NCI-H526 (cell line): ENCODE measurements around the gene DTNA.
A peak's percentile ranks its signal among the peaks of the same experiment; 100 is the strongest.
"Not testable (repeated sequence)": the region's sequence is repeated elsewhere in the genome, so short reads cannot be mapped to it uniquely, and the experiment has no call there.

Experiments
- DNase-seq, 2 experiments: peaks; one replicate each; lab custom pipeline; 2025; lab: John Stamatoyannopoulos, UW

Gene DTNA

DNA sequence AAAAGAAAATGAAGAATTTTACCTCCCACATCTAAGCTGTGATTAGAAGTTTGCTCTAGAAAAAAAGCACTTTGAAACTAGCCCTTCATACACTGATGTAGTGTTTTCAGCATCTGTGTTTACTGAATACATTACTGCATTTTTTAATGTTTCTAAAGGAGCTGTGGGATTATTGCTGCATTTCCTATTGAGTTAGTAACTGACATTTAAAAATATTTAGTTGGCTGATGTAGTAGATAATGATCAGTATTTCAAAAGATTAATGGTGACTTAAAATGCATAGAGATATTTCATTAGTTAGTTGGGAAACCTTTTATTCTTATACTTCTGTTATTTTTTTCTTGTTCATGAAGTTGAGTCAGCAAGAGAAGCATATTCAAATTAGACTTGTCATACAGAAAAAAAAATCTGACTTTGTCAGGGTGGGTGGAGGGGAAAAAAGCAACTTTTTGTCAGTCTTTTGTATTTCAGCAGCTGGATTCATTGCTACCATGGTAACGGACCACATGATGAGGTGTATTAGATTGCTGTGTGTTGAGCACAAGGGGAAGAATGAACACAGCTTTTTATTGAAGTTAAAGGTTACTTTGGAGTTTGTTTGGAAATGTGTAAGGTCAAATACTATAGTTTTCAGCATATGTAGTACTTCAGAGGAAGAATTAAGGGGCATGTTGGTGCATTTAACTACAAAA, at the start of gene DTNA:
TSS of gene DTNA (plus strand) at position 549 of the 692 bp plus-strand sequence. CDS start 45,679 bp downstream, outside the sequence.
- no peak for DNase-seq

DNA sequence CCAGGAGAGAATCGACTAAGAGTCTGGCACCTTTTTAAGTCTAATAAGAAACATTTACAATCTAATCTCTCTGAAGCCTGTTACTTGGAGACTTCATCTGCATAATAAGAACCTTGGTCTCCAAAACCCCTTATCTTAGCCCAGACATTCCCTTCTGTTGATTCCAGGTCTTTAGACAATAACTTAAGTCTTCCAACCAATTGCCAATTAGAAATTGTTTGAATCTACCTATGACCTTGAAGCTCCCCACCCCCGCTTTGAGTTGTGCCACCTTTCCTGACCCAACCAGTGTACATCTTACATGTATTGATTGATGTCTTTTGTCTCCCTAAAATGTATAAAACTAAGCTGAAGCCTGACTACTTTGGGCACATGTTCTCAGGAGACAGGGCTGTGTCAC, 49.5 kb upstream of the DTNA start:
- DNase-seq, result no peak

DNA sequence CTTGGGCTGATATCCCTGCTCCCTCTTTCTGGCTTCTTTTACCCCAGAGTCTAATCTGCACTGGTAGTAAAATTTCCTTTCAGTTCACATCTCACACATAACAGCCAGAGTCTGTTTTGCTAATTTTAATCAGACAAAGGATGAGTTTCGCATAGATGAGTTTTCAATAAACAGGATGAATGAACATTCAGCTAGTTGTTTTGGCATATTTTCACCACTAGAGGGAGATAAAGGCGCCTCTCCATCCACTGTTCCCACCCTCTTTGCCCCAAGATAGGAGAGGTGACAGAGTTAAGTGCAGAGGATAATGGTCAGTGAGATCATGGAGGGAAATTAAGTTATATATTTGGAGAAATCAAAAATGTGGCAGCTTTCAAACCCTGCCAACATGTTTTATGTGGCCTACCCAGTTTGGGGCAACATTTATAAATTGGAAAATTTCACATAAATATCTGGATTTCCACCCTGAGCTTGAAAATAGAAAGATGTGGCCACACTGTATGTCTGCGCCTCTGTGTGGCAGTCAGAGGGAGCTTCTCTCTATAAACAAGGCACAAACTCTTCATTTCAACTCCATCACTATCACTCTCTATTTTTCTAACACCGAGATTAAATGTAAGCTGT, 48.5 kb upstream of the DTNA start:
- DNase-seq, result peak in 1 of 2 experiments; percentile 38

DNA sequence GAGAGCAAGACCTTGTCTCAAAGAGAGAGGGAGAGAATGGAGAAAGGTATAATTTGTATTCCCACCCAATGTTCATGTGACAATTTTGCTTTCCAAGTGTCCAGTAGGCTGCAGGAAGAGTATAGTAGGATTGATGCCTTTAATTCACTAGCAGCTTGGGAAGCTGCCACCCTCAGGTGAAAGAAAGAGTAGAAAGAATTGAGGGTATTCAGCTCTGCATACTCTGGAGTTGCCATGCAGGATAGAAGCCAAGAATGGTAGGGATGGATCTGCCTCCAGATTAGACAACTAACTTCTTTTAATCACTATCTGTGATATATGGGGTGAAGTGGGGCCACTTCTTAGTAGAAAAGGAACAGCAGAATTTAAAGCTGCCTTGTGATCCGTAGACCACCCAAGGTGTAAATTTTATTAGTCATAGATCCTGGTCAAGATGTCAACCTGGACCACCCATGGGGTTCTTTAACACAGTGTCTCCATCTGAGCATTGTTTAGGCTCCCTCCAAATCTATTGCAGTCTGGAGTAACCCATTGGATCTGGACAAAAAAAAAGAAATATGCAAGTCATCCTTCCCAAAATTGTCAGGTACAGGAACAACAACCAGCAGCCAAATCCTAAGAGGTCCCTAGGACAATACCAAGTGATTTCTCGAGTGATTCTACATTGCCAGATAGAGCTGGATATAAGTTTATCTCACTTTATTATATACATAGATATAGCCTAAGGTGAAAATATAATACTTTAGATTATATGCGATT, 33.1 kb upstream of the DTNA start:
- no peak for DNase-seq

DNA sequence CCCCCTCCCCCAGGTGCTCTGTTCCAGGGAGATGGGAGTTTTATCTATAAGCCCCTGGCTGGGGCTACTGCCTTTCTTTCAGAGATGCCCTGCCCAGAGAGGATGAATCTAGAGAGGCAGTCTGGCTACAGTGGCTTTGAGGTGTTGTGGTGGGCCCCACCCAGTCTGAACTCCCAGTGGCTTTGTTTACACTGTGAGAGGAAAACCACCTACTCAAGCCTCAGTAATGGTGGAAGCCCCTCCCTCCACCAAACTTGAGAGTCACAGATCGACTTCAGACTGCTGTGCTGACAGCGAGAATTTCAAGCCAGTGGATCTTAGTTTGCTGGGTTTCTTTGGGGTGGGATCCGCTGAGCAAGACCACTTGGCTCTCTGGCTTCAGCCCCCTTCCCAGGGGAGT, 20.3 kb upstream of the DTNA start:
- not testable (repeated sequence) for DNase-seq

DNA sequence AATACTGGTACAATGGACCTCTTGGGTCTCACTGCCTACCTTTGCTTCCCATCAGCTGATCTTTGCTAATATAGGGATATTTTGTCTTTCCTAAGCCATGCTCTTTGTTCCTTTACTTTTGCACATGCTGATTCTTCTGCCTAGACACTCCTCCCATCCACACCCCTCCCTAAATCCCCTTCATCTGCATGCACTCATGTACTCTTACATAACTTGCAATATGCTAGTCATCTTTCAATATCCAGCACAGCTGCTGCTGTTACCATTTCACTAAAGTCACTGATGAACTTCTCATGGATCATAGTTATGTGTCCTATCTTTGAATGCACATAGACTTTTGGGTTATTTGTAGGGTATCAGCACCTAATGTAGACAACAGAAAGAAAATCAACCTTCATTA, 18.5 kb upstream of the DTNA start:
- DNase-seq, result no peak

DNA sequence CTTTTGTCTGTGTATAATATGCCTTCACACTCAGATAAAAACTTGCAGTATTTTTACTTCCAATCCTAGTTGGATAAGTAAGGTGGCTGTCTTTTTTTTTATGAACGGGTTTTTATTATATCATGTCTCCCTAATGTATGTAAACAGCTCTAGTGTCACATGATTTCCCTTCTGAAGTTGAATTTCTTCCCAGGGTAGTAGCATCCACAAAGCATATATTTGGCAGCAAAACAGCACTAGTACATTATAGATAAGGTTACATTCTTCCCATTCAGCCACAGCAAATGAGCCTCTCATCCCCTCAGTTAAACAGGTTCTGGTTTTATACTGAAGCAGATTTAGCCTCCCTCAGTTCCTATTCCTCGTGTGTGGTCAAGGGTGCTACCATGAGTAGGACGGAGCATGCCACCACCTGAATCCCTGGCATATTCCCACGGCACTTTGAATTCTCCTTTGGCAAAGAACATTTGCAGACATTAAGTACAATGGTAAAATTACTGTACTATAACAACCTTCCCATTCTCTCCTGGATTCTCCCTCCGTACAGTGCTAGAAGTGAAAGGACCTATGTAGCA, 15.4 kb upstream of the DTNA start:
- DNase-seq, result no peak

DNA sequence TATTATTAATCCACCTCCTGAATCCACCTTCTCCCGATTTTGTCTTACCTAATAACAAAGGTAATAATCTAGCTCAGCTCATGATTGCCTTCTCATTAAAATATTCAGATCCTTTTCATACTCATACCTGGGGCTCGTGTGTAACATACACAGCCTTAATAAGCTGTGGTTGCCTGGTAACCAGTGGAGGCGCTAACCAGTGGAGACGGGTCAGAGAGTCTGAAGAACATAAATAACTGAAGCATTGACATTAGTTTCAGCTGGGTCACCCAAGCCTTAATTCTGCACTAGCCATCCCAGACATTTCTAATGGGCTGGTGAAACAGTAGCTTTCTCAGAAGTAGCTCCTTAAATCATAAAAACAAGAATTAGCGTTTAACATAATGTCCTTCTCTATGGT, 14.8 kb upstream of the DTNA start:
- peak; percentile 2 to 34 for DNase-seq

DNA sequence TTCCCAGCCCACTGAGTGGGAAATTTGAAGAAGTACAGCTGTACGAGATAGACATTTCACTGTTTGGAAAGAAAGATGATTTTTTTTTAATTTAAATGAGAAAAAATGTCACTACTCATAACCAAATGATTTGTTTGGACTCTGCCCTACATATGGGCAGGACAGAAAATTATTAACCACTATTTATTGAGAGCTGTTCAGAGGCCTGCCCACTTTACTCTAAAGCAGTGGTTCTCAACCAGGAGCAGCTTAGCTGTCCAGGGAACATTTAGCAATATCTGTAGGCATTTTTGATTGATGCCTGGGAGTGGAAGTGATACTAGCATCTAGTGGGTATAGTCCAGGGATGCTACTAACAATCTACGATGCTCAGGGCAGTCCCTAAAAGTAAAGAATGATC, 13.4 kb upstream of the DTNA start:
- no peak for DNase-seq

DNA sequence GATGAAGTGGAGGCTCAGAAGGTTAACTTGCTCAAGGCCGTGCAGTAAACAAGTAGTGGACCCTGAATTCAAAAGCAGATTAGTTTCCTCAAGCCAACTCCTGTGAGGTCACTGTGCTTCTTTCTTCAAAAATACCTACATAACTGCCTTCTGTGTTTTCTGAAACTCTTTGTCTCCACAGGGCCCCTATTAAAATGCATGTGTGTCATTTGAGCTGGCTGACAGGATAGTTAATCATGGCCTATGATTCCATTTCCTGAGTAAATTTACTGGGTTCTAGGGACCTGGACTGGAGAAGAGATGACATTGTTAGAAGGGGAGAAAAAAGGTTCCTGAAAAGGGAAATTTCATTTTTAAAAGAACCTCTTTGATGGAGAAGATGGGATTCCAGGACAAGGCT, 12.9 kb upstream of the DTNA start:
- DNase-seq, result no peak

DNA sequence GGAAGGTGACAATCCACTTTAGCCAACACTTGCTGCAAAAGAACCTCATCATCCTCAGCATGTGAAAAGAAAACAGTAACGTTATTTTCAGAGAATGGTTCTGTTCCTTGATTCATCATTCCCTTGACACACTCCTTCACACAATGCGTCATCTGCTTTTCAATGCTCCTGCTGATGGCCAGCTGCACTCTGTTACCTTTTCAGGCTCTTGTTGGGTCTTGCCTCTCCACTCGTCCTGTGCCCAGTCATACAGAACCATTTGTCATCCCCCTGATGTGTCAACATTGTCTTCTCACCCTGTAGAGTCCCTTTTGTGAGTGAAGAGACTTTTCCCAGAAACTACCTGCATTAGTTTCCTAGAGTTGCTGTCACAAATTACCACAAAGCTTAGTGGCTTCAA, 12.2 kb upstream of the DTNA start:
- DNase-seq, result no peak

DNA sequence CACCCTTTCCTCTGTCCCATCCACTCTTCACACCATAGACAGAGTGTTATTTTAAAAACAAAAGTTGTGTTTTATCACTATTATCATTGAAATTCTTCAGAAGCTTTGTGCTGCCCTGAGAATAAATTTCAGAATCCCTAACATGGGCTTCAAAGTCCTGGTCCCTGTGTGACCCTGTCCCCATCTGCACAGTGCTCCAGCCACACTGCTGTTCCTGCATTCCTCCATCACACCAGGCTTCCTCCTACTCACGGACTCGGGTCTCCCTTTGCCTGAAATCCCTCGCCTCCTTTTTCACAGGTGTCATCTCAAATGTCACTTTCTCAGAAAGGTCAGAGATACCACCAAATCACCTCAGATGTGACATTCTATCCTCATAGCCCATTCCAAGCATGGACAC, 8.2 kb upstream of the DTNA start:
- no peak for DNase-seq

DNA sequence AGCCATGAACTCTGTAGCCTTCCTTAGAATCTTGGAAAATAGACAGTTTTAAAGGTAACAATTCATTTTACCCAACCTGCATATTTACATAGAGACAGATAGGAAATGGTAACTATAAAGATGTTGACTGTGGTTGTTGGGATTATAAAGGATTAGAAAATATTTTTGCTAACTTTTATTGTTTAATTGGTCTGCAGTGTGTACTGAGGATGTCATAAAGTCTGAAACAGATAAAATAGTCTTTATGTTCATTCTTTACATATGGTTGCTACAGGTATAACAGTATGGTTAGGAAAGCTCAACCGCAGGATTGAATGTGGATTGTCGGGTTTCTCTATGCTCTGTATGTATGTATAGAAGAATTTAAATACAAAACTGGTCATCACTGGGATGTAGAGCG, 7.3 kb upstream of the DTNA start:
- no peak for DNase-seq

DNA sequence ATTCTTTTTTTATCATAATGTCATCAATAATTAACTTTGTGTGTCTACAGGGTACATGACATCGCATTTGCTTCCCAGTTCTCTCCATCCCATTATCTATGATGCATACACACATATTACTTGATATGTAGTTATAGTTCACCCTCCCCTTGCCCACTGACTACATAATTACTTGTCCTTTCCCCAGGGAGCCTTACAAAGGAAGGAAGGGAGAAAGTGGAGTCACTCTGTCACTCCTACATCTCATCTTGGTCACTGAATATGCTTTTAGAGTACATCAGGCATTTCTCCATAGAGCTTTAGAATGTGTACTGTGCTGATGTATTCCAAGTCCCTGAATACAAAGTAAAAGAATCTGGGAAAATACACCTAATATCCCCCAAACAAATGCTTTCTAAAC, 6.0 kb upstream of the DTNA start:
- no peak for DNase-seq

DNA sequence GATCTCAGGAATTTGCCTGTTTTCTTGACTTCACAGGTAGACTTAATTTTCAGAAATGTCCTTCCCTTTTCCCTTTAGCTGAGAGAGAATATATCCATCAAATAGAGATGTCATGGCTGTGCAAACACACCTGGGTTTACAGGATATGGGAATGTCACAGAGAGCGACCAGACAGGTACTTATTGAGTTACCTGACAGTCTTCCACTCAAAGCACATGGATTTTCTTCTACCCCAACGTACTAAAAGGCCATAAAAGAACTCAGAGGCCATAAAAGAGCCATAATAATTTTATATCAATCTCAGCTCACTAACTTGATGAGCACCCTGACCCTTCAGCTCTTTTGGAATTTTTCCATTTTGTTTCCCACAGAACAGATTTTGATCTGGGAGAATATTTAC, 5.3 kb upstream of the DTNA start:
- no peak for DNase-seq

DNA sequence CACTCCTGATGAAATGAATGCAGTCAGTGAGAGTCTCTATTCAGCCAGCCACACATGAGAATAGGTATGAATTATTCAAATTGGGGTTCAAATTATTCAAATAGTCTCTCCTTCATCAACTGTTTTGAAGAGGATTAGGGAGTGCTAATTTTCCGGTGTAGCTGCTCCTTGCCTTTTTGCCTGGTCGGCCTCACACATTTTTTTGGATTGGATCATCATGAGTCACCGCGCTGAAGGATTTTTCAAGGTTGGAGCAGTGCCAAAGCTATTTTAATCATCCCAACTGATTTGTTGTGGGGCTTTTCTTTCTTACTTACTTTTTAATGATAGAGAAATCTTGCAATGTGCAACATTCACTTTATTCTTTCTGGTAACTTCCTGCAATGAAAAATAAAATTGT, 2.4 kb upstream of the DTNA start:
- DNase-seq, result peak; percentile 57 to 66

DNA sequence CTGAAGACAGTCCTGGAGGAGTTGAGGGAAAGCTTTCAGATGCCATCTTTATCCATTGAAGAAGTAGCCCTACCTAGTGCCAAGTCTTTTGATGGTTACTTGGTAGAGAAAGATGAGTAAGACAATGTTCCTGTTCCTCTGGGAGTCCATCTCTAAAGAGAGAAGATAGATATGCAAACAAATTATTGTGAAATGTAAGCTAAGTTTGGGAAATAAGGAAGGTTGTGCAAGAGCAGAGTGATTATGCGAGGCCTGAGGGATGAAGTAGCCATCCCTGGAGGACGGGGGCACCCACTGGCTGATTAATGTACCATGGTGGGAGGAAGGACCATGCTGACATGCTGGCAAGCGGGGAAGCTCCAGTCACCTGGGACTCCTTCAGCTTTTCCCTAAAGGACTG, 994 bp upstream of the DTNA start:
- no peak for DNase-seq

DNA sequence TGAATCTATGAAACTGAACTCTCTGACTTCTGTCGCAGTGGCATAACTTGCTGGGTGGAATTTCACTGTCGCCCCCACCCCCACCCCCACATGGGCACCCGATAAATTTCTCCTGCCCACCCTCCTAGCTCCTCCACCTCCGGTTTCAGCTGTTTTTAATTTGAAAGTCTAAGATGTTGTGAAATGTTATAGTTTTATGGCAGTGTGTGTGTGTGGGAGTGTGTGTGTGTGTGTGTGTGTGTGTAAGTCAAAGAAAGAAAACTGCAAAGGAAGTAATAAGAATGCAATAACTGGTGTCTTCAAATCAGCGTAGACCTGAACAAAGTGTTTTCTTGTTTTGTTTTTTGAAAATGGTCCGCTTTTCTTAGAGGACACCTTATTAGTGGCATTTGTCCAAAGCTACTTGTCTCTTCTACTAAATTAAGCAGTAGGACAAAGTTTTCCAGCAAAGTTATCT, 388 bp downstream of the DTNA start:
- DNase-seq, result no peak

DNA sequence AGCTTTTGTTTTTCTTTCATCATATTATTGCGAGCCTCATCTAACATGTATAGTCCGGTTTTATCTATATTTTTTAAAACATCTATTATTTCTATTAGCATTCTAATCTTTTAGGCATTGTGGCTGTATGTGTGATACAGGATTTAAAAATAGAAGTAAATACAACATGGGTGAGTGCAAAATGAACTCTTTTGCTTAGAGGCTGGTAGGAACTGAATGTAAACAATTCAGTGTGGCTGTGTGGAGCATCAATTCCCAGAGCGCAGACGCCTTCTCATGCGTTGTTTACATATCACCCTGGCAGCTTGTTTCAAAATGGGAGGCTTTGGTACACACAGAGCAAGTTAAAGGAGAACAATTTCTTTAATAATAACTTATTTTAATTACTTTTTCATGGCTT, 836 bp downstream of the DTNA start:
- peak in 1 of 2 experiments; percentile 7 for DNase-seq

DNA sequence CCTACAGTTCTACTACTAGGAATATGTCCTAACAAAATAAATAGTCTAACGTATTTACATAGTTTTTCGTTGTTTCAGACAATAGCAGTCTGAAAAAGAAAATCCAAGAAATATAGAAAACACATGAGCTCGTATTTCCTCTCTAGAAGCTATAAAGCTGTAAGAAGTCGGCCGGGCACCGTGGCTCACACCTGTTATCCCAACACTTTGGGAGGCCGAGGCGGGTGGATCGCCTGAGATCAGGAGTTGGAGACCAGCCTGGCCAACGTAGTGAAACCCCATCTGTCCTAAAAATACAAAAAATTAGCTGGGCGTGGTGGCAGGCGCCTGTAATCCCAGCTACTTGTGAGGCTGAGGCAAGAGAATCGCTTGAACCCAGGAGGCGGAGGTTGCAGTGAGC, 6.0 kb downstream of the DTNA start:
- not testable (repeated sequence) for DNase-seq

DNA sequence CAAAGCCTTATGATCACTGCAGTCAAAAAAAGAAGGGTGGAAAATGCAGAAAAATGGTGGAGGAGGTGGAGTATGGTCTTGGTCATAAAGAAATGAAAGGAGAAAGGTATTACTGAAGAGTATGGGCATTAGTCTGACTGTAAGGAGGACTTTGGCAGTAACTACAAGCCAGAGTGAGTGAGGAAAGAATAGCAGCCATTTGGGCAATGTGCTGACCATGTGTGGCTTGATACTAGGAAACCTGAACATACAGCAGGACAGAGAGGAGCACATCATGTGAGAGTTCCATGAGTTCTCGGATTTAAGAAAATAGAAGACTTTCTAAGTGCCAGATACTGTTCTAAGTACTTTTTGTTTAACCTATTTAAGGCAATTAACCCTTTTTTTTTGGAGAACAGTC, 8.5 kb downstream of the DTNA start:
- no peak for DNase-seq

DNA sequence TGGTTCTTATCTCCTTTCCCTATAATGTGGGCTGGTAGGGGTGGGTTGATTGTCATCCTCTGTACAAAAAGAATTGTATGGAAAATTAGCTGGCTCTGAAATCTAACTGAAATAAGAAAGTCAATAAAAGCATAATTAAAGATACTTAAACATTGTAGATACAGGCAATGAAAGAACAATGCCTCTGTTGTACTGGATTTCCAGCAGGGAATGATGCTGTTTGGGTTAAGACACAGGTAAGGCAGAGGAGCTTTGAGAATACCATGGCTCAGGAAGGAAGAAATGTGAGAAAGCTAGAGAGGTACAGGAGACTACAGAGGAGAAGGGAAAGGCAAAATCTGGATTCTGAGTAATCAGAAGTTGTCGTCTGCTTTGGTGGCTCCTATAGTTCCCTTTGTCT, 10.1 kb downstream of the DTNA start:
- DNase-seq, result no peak

DNA sequence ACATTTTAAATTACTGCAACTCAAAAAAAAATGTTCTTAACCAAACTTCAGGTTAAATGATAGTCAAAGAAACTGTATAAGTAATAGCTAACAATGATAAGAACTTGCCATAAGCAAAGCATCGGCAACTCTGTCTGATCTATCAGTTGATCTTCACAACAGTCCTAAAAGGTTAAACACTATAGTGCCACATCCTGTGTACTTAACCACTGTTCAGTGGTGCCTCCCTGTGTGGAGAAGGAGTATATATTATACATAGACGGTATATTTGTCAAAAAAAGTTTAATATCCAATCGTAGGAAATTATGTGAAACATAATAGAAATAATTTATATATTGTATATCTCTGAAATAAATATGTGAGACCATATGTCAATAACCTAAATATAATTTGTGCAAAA, 13.0 kb downstream of the DTNA start:
- no peak for DNase-seq
